PC-3 (cell line): ENCODE measurements around the gene STPG4. TPM values are rescaled to one million over a fixed set of nuclear protein-coding genes. Genes with fewer than 3 reads are reported as not detected.

Experiments
- ATAC-seq: fragments of 200-7000 bp; cut with Tn5 transposase; 2 replicates; pipeline ENCODE4 v1.9.1; 2020; ENCODE audit warnings: mild to moderate bottlenecking, moderate library complexity
- BruUV-seq: library from RNA; stranded (reverse); fragments of 400-500 nt; replicated peaks from 2 replicates; lab custom pipeline; 2021; lab: Mats Ljungman, UMichigan
- CTCF ChIA-PET: fragments of 300-600 bp; sonication (Branson Sonifier 250); formaldehyde crosslinking; loops from one replicate; lab custom pipeline; 2022; ENCODE audit warnings: antibody characterized with exemption; lab: Charles Lee
- POLR2A ChIA-PET: fragments of 300-600 bp; sonication (Branson Sonifier 250); formaldehyde crosslinking; loops from one replicate; lab custom pipeline; 2022; ENCODE audit warnings: antibody characterized with exemption; ENCODE audit not compliant: unreplicated experiment; lab: Charles Lee
- DNase-seq: peaks from one replicate; pipeline ENCODE4 v3.0.0-alpha.2; 2015
- H2AFZ ChIP-seq: fragments of 300-600 bp; sonication (generic); 2 replicates; pipeline ENCODE4 v1.6.0; 2016; ENCODE audit warnings: antibody characterized with exemption, low read length
- H3F3A ChIP-seq: fragments of 300-600 bp; sonication (generic); one replicate; pipeline ENCODE4 v1.6.0; 2017; ENCODE audit warnings: antibody characterized with exemption, low read length, control low read depth, mild to moderate bottlenecking; ENCODE audit not compliant: unreplicated experiment
- H3K27ac ChIP-seq: fragments of 300-600 bp; sonication (generic); 2 replicates; pipeline ENCODE4 v1.5.1; 2016; ENCODE audit warnings: mild to moderate bottlenecking, low read length
- H3K27me3 ChIP-seq: fragments of 300-600 bp; sonication (generic); 2 replicates; pipeline ENCODE4 v1.6.1; 2016; ENCODE audit warnings: low read length, mixed read lengths
- H3K36me3 ChIP-seq: fragments of 300-600 bp; sonication (generic); 2 replicates; pipeline ENCODE4 v1.6.1; 2016; ENCODE audit warnings: low read depth, mixed run types, low read length, mixed read lengths
- H3K4me1 ChIP-seq: fragments of 300-600 bp; sonication (generic); 2 replicates; pipeline ENCODE4 v1.5.1; 2016; ENCODE audit warnings: low read length; ENCODE audit not compliant: insufficient read depth
- H3K4me2 ChIP-seq: fragments of 300-600 bp; sonication (generic); 2 replicates; pipeline ENCODE4 v1.6.0; 2016; ENCODE audit warnings: low read length
- H3K4me3 ChIP-seq: fragments of 300-600 bp; sonication (generic); 2 replicates; pipeline ENCODE4 v1.5.1; 2016; ENCODE audit warnings: mild to moderate bottlenecking, low read length, mixed read lengths
- H3K79me2 ChIP-seq: fragments of 300-600 bp; sonication (generic); 2 replicates; pipeline ENCODE4 v1.6.1; 2017; ENCODE audit warnings: low read length, mixed read lengths
- H3K9ac ChIP-seq: fragments of 300-600 bp; sonication (generic); 2 replicates; pipeline ENCODE4 v1.6.0; 2016; ENCODE audit warnings: mild to moderate bottlenecking, low read length
- H3K9me2 ChIP-seq: fragments of 300-600 bp; sonication (generic); replicated peaks from 2 replicates; pipeline ENCODE4 v1.6.1; 2016; ENCODE audit warnings: mixed run types, low read length, mixed read lengths
- H3K9me3 ChIP-seq: fragments of 300-600 bp; sonication (generic); 2 replicates; pipeline ENCODE4 v1.6.1; 2016; ENCODE audit warnings: low read length, mixed read lengths
- H4K20me1 ChIP-seq: fragments of 300-600 bp; sonication (generic); 2 replicates; pipeline ENCODE4 v1.6.1; 2016; ENCODE audit warnings: low read length, mixed read lengths
- EZH2 ChIP-seq: fragments of 300-600 bp; sonication (generic); IDR thresholded peaks from one replicate; pipeline ENCODE4 v1.6.1; 2017; ENCODE audit warnings: antibody characterized with exemption, mild to moderate bottlenecking, low read length; ENCODE audit not compliant: unreplicated experiment
- EZH2phosphoT487 ChIP-seq: fragments of 300-600 bp; sonication (generic); IDR thresholded peaks from 2 replicates; pipeline ENCODE4 v1.6.1; 2018; ENCODE audit warnings: mild to moderate bottlenecking, antibody characterized with exemption, low read length, borderline replicate concordance
- intact Hi-C: fragments of 100-400 bp; cut with micrococcal nuclease; formaldehyde crosslinking; loops from 2 replicates; pipeline ENCODE4 v1.9.0; 2023
- total RNA-seq: library from RNA; depleted of rRNA; stranded (reverse); fragments of >200 nt; gene quantifications from 2 replicates; pipeline ENCODE4 v1.2.3, GENCODE V29; 2014
- TF ChIP-seq, protein P1 (sequence below): fragments of 300-600 bp; sonication (generic); conservative IDR thresholded peaks from 2 replicates; pipeline ENCODE4 v1.5.1; 2017; ENCODE audit warnings: antibody characterized with exemption, low read depth, mild to moderate bottlenecking, low read length

The STPG4 gene
- total RNA-seq, 1 experiment from 2014 or later: 2.4 TPM

DNA sequence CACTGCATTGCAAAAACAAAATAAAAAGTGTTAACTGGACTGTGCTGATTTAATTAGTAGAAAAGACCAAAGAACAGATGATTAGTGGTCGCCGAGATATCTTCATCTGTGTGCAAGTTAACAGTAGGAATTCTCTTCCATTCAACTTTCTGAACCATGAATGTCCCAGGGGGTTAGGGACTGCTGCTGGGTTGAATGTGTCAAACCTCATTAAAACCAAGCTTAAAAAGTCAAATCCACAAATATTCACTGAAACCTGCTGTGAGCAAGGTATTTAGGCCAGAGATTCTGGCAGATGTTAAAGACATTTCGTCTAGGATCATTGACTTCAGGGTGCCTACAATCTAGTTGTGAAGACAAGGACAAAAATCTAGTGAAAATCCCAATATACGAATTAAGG, 58.7 kb downstream of the STPG4 start:
- Histone ChIP-seq H3K79me2 (no peaks in the 10 kb centered on the region), H3F3A (no peaks in the 10 kb centered on the region), H3K4me2 (no peak overlapping the region), H3K27me3 (no peaks in the 10 kb centered on the region), H3K9ac (no peak overlapping the region), H3K27ac (no peak overlapping the region), H4K20me1 (no peaks in the 10 kb centered on the region), H2AFZ (no peak overlapping the region), H3K4me3 (no peak overlapping the region), H3K36me3 (no peaks in the 10 kb centered on the region), H3K4me1 (no peaks in the 10 kb centered on the region), H3K9me3 (no peaks in the 10 kb centered on the region), H3K9me2 (no peaks in the 10 kb centered on the region)
- POLR2A ChIA-PET: no interaction called here
- no peak for ATAC-seq
- CTCF ChIA-PET: no interaction called here
- TF ChIP-seq, protein P1, sequence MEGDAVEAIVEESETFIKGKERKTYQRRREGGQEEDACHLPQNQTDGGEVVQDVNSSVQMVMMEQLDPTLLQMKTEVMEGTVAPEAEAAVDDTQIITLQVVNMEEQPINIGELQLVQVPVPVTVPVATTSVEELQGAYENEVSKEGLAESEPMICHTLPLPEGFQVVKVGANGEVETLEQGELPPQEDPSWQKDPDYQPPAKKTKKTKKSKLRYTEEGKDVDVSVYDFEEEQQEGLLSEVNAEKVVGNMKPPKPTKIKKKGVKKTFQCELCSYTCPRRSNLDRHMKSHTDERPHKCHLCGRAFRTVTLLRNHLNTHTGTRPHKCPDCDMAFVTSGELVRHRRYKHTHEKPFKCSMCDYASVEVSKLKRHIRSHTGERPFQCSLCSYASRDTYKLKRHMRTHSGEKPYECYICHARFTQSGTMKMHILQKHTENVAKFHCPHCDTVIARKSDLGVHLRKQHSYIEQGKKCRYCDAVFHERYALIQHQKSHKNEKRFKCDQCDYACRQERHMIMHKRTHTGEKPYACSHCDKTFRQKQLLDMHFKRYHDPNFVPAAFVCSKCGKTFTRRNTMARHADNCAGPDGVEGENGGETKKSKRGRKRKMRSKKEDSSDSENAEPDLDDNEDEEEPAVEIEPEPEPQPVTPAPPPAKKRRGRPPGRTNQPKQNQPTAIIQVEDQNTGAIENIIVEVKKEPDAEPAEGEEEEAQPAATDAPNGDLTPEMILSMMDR: no peak
- TF ChIP-seq EZH2 (no peak), EZH2phosphoT487 (no peak)
- no peak for DNase-seq
- intact Hi-C loops: no loop called here
- no TSS peak for BruUV-seq

DNA sequence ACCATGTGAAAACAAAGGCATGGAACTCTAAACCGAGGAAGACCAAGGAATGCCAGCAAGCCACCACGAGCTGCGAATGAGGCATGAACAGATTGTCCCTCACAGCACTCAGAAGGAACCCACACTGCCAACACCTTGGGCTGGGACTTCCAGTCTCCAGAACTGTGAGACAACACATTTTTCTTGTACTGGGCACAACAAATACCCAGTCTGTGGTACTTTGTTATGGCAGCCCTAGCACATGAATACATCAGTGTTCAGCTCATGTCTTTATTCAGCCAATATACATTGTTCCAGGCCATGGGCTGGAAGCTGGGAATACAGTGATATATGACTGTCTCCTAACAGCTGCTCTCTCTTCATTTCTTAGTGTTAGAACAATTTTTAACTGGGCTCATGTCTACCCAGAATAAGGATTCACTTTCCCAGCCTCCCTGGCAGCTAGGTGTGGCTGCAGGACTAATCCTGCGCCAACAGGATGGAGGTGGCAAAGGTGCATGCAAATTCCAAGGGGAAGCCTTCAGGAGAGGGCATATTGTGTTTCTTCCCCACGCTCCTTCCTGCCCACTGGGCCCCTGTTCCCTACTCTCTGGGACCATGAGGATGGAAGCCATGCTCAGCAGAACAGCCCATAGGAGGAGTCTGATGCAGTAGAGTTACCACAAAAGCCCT, 59.6 kb downstream of the STPG4 start:
- no peaks in the 10 kb centered on the region for H3K79me2 ChIP-seq
- H3K36me3 ChIP-seq: no peaks in the 10 kb centered on the region
- no peak for DNase-seq
- no peaks in the 10 kb centered on the region for H3K9me2 ChIP-seq
- H3K4me1 ChIP-seq: peaks cover 4% of the 10 kb centered on the region
- no TSS peak for BruUV-seq
- no peak overlapping the region for H3K9ac ChIP-seq
- H3F3A ChIP-seq: no peaks in the 10 kb centered on the region
- intact Hi-C loops: no loop called here
- POLR2A ChIA-PET: no interaction called here
- no peak overlapping the region for H3K27ac ChIP-seq
- no peak for TF ChIP-seq EZH2
- TF ChIP-seq, protein P1: no peak
- TF ChIP-seq EZH2phosphoT487: no peak
- no peaks in the 10 kb centered on the region for H3K9me3 ChIP-seq
- ATAC-seq: no peak
- no peak overlapping the region for H2AFZ ChIP-seq
- H3K4me2 ChIP-seq: no peak overlapping the region
- no peaks in the 10 kb centered on the region for H3K27me3 ChIP-seq
- no peak overlapping the region for H3K4me3 ChIP-seq
- CTCF ChIA-PET: no interaction called here
- no peaks in the 10 kb centered on the region for H4K20me1 ChIP-seq

DNA sequence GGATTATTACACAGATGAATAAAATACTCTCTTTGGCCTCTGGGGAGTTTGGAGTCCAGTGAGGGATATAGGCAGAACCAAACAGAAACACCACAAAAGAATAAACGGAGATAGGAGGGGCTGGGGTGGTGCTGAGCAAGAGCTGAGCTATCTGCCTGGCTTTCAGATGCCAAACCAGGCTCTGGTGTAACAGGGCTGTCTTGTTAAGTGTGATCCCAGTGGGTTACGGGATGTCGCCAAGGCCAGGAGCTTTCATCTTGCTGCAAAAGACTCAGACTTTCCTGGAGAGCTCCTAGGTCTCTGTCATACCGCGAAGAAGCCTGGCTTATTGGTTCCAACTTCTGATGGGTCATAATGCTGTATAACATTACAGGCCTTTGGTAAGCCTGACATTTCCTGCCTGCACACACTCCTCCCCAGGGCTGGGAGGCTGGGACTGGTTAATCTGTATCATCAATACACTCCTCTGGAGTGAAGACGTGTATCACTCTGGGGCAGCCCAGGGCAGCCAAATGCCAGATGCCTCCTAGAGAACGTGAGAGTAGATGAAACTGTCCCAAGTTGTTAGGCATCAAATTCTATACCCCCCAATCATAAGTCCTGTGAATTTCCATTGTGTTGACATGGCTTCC, 60.5 kb downstream of the STPG4 start:
- Histone ChIP-seq H3K9me2 (no peaks in the 10 kb centered on the region), H3K9me3 (no peaks in the 10 kb centered on the region), H3K27me3 (no peaks in the 10 kb centered on the region), H3K9ac (no peak overlapping the region), H3K4me3 (no peak overlapping the region), H4K20me1 (no peaks in the 10 kb centered on the region), H3K27ac (no peak overlapping the region), H3K36me3 (no peaks in the 10 kb centered on the region), H2AFZ (no peak overlapping the region), H3K4me1 (peaks cover 12% of the 10 kb centered on the region), H3K4me2 (no peak overlapping the region), H3K79me2 (no peaks in the 10 kb centered on the region), H3F3A (no peaks in the 10 kb centered on the region)
- no TSS peak for BruUV-seq
- intact Hi-C loops: no loop called here
- POLR2A ChIA-PET: no interaction called here
- CTCF ChIA-PET: no interaction called here
- ATAC-seq: no peak
- TF ChIP-seq EZH2 (no peak), EZH2phosphoT487 (no peak)
- TF ChIP-seq, protein P1: no peak
- no peak for DNase-seq
